ENCODE data around the gene SPHK1.
"Not testable (repeated sequence)": the region's sequence is repeated elsewhere in the genome, so short reads cannot be mapped to it uniquely, and the experiment has no call there.

DNA sequence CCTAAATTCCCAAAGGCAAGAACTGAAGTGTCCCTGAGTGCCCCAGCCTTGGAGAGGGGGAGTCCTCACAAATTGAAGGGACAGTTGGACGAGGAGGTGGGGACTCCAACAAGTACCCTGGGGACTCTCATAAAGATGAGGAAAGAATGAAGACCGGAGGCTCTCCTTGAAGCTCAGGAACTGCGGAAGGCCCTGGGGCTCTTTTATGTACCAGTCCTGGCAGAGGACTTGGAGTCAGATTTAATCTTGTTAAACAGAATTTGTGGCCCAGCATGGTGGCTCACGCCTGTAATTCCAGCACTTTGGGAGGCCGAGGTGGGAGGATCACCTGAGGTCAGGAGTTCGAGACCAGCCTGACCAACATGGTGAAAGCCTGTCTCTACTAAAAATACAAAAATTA, 24.6 kb upstream of the SPHK1 start:
- TF ChIP-seq EZH2 (IDR thresholded peaks at IDR 0.05; ENCODE audit: insufficient read depth, poor library complexity, severe bottlenecking); EZH2phosphoT487 (IDR thresholded peaks at IDR 0.05; ENCODE audit: insufficient read depth, low read depth): not testable (repeated sequence)
